WTC11 (cell line): Measurements from ENCODE around the gene TOB2. TPM values are rescaled to one million over a fixed set of nuclear protein-coding genes. Genes with fewer than 3 reads are reported as not detected.

ENCODE experiments used
- ATAC-seq: fragments of 200-7000 bp; cut with Tn5 transposase; 2 replicates; pipeline ENCODE4 v1.10.0; 2021; ENCODE audit warnings: mild to moderate bottlenecking, moderate library complexity
- CTCF ChIA-PET: fragments of 300-600 bp; sonication (Branson Sonifier 250); formaldehyde crosslinking; loops from one replicate; lab custom pipeline; 2021; ENCODE audit warnings: antibody characterized with exemption; lab: Charles Lee
- POLR2A ChIA-PET: fragments of 350-600 bp; sonication (Branson Sonifier 250); formaldehyde crosslinking; loops from one replicate; lab custom pipeline; 2021; ENCODE audit warnings: antibody characterized with exemption; lab: Charles Lee
- DNase-seq: peaks from one replicate; pipeline ENCODE4 v3.0.0; 2021; ENCODE audit warnings: low spot score
- H3K27ac Mint-ChIP-seq: 2 replicates; pipeline ENCODE4 v1.8.0; 2021; ENCODE audit warnings: mixed read lengths
- H3K27me3 Mint-ChIP-seq: 2 replicates; pipeline ENCODE4 v1.8.0; 2021; ENCODE audit warnings: low read depth, mild to moderate bottlenecking, moderate library complexity, mixed read lengths
- H3K36me3 Mint-ChIP-seq: 2 replicates; pipeline ENCODE4 v1.8.0; 2021; ENCODE audit warnings: mixed read lengths
- H3K4me1 Mint-ChIP-seq: 2 replicates; pipeline ENCODE4 v1.8.0; 2022; ENCODE audit warnings: mixed read lengths
- H3K4me3 Mint-ChIP-seq: 2 replicates; pipeline ENCODE4 v1.8.0; 2021; ENCODE audit warnings: mild to moderate bottlenecking, moderate library complexity, mixed read lengths
- H3K9me3 Mint-ChIP-seq: 2 replicates; pipeline ENCODE4 v1.8.0; 2021; ENCODE audit warnings: mixed read lengths
- CREB1 ChIP-seq: sonication (generic); formaldehyde crosslinking; IDR thresholded peaks from 2 replicates; pipeline ENCODE4 v1.8.0; 2023; ENCODE audit warnings: mild to moderate bottlenecking, missing genetic modification reagents
- ESRRA ChIP-seq: sonication (generic); formaldehyde crosslinking; IDR thresholded peaks from 2 replicates; pipeline ENCODE4 v1.8.1; 2022; ENCODE audit warnings: mild to moderate bottlenecking, missing genetic modification reagents, borderline replicate concordance
- FOXJ3 ChIP-seq: sonication (generic); formaldehyde crosslinking; IDR thresholded peaks from 2 replicates; pipeline ENCODE4 v1.9.0; 2021; ENCODE audit warnings: missing genetic modification reagents, mild to moderate bottlenecking, borderline replicate concordance
- NFE2L1 ChIP-seq: sonication (generic); formaldehyde crosslinking; IDR thresholded peaks from 2 replicates; pipeline ENCODE4 v1.8.1; 2023; ENCODE audit warnings: missing genetic modification reagents
- NR1H2 ChIP-seq: sonication (generic); formaldehyde crosslinking; IDR thresholded peaks from 2 replicates; pipeline ENCODE4 v1.9.0; 2021; ENCODE audit warnings: mild to moderate bottlenecking, moderate library complexity, missing genetic modification reagents
- OVOL2 ChIP-seq: fragments of 250-450 bp; sonication (Bioruptor Pico); IDR thresholded peaks from 2 replicates; pipeline ENCODE4 v1.9.0; 2021; ENCODE audit warnings: mild to moderate bottlenecking, borderline replicate concordance
- SMAD4 ChIP-seq: sonication (generic); formaldehyde crosslinking; IDR thresholded peaks from 2 replicates; pipeline ENCODE4 v1.8.0; 2022; ENCODE audit warnings: mild to moderate bottlenecking, missing genetic modification reagents
- TEAD4 ChIP-seq: sonication (generic); formaldehyde crosslinking; IDR thresholded peaks from 2 replicates; pipeline ENCODE4 v1.8.0; 2022; ENCODE audit warnings: mild to moderate bottlenecking, missing genetic modification reagents
- total RNA-seq: library from RNA; stranded (reverse); gene quantifications from 3 replicates; pipeline ENCODE4 v1.2.3, GENCODE V29; 2021
- TF ChIP-seq, protein P1 (sequence below): fragments of 250-450 bp; sonication (Bioruptor Pico); conservative IDR thresholded peaks from 2 replicates; pipeline ENCODE4 v1.9.0; 2021; ENCODE audit warnings: mild to moderate bottlenecking
- TF ChIP-seq, protein P2 (sequence below): fragments of 250-450 bp; sonication (Bioruptor Pico); IDR thresholded peaks from 2 replicates; pipeline ENCODE4 v1.8.0; 2021; ENCODE audit warnings: mild to moderate bottlenecking
- TF ChIP-seq, protein P3 (sequence below): fragments of 250-450 bp; sonication (Bioruptor Pico); IDR thresholded peaks from 2 replicates; pipeline ENCODE4 v1.9.0; 2021; ENCODE audit warnings: mild to moderate bottlenecking
- TF ChIP-seq, protein P4 (sequence below): sonication (generic); formaldehyde crosslinking; IDR thresholded peaks from 2 replicates; pipeline ENCODE4 v1.8.1; 2022; ENCODE audit warnings: mild to moderate bottlenecking, missing genetic modification reagents, moderate library complexity, borderline replicate concordance
- TF ChIP-seq, protein P5 (sequence below): sonication (generic); formaldehyde crosslinking; IDR thresholded peaks from 2 replicates; pipeline ENCODE4 v1.8.1; 2023; ENCODE audit warnings: mild to moderate bottlenecking, missing genetic modification reagents, moderate library complexity
- TF ChIP-seq, protein P6 (sequence below): fragments of 200-600 bp; IDR thresholded peaks from 2 replicates; pipeline ENCODE4 v1.8.0; 2022; ENCODE audit warnings: antibody characterized with exemption
- TF ChIP-seq, protein P7 (sequence below): fragments of 250-450 bp; sonication (Bioruptor Pico); IDR thresholded peaks from 2 replicates; pipeline ENCODE4 v1.9.0; 2021; ENCODE audit warnings: moderate library complexity, mild to moderate bottlenecking, inconsistent platforms, borderline replicate concordance
- TF ChIP-seq, protein P8 (sequence below): sonication (generic); formaldehyde crosslinking; IDR thresholded peaks from 2 replicates; pipeline ENCODE4 v1.8.0; 2022; ENCODE audit warnings: mild to moderate bottlenecking, missing genetic modification reagents
- TF ChIP-seq, protein P9 (sequence below): fragments of 250-450 bp; sonication (Bioruptor Pico); IDR thresholded peaks from 2 replicates; pipeline ENCODE4 v1.9.0; 2021; ENCODE audit warnings: mild to moderate bottlenecking

Gene TOB2
- total RNA-seq, 1 experiment from 2014 or later = 46.6 TPM

DNA sequence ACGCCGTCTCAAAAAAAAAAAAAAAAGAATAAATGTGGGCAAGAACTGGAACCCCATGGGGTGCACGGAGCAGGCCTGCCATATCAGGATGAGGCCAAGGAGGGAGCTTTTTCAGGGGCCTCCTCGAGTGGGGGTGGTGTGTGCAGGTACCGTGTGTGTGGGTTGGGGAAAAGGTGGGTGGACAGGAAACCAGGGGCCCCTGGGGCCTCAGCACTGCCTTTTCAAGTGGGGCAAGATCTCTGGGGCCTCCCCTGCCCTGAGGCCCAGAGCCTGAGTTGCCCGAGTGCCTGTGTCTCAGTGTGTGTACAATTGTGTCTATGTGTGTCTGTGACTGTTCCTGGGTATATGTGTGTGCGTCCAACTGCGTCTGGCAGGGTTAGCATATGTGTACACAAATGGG is 41.0 kb downstream of the TOB2 start:
- ChIA-PET POLR2A (no interaction called here), CTCF (interaction anchor here (0.8 to 4.6 kb wide), 2 partner anchors 59 to 112 kb away, joined by 3 to 110 read pairs; no protein-coding TSS in a partner anchor)
- Mint-ChIP-seq H3K27ac (no peak overlapping the region), H3K4me3 (no peak overlapping the region), H3K9me3 (no peaks in the 10 kb centered on the region), H3K36me3 (no peaks in the 10 kb centered on the region)
- ATAC-seq (no peak), DNase-seq (no peak)
- TF ChIP-seq, protein P1, sequence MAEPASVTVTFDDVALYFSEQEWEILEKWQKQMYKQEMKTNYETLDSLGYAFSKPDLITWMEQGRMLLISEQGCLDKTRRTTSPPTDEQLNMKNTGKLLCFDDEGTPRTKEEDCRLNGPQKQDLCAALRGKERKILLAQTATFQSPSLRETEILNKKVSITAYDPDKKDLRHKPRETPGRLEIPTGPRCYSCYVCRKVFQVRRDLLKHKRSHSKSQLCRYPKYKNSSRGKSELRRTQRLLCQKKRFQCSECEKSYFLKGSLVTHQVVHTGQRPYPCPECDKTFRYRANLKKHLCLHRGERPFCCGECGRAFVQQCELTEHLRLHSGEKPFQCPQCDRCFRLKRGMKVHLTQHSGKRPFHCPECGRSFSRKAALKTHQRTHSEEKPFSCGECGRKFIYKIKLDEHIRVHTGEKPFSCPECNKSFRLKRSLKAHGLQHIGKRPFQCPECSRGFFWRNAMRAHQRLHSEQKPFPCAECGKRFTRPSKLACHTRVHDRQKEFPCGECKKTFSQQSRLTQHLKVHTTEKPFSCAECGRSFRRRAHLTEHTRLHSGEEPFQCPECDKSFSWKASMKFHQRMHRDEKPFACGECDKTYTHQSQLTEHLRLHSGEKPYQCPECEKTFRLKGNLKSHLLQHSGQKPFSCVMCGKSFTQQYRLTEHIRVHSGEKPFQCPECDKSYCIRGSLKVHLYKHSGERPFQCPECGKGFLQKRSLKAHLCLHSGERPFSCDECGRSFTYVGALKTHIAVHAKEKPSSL = no peak
- TF ChIP-seq, protein P2, sequence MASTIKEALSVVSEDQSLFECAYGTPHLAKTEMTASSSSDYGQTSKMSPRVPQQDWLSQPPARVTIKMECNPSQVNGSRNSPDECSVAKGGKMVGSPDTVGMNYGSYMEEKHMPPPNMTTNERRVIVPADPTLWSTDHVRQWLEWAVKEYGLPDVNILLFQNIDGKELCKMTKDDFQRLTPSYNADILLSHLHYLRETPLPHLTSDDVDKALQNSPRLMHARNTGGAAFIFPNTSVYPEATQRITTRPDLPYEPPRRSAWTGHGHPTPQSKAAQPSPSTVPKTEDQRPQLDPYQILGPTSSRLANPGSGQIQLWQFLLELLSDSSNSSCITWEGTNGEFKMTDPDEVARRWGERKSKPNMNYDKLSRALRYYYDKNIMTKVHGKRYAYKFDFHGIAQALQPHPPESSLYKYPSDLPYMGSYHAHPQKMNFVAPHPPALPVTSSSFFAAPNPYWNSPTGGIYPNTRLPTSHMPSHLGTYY = no peak
- TF ChIP-seq, protein P3, sequence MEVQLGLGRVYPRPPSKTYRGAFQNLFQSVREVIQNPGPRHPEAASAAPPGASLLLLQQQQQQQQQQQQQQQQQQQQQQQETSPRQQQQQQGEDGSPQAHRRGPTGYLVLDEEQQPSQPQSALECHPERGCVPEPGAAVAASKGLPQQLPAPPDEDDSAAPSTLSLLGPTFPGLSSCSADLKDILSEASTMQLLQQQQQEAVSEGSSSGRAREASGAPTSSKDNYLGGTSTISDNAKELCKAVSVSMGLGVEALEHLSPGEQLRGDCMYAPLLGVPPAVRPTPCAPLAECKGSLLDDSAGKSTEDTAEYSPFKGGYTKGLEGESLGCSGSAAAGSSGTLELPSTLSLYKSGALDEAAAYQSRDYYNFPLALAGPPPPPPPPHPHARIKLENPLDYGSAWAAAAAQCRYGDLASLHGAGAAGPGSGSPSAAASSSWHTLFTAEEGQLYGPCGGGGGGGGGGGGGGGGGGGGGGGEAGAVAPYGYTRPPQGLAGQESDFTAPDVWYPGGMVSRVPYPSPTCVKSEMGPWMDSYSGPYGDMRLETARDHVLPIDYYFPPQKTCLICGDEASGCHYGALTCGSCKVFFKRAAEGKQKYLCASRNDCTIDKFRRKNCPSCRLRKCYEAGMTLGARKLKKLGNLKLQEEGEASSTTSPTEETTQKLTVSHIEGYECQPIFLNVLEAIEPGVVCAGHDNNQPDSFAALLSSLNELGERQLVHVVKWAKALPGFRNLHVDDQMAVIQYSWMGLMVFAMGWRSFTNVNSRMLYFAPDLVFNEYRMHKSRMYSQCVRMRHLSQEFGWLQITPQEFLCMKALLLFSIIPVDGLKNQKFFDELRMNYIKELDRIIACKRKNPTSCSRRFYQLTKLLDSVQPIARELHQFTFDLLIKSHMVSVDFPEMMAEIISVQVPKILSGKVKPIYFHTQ (CRISPR knock-in tag) = no peak
- TF ChIP-seq TEAD4 (CRISPR knock-in tag) (no peak), NR1H2 (CRISPR knock-in tag) (no peak), ESRRA (CRISPR knock-in tag) (no peak), NFE2L1 (no peak), FOXJ3 (CRISPR knock-in tag) (no peak), SMAD4 (no peak), CREB1 (CRISPR knock-in tag) (no peak), OVOL2 (no peak)
- TF ChIP-seq, protein P4, sequence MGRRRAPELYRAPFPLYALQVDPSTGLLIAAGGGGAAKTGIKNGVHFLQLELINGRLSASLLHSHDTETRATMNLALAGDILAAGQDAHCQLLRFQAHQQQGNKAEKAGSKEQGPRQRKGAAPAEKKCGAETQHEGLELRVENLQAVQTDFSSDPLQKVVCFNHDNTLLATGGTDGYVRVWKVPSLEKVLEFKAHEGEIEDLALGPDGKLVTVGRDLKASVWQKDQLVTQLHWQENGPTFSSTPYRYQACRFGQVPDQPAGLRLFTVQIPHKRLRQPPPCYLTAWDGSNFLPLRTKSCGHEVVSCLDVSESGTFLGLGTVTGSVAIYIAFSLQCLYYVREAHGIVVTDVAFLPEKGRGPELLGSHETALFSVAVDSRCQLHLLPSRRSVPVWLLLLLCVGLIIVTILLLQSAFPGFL (CRISPR knock-in tag) = no peak
- TF ChIP-seq, protein P5, sequence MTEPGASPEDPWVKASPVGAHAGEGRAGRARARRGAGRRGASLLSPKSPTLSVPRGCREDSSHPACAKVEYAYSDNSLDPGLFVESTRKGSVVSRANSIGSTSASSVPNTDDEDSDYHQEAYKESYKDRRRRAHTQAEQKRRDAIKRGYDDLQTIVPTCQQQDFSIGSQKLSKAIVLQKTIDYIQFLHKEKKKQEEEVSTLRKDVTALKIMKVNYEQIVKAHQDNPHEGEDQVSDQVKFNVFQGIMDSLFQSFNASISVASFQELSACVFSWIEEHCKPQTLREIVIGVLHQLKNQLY (CRISPR knock-in tag) = no peak
- TF ChIP-seq, protein P6, sequence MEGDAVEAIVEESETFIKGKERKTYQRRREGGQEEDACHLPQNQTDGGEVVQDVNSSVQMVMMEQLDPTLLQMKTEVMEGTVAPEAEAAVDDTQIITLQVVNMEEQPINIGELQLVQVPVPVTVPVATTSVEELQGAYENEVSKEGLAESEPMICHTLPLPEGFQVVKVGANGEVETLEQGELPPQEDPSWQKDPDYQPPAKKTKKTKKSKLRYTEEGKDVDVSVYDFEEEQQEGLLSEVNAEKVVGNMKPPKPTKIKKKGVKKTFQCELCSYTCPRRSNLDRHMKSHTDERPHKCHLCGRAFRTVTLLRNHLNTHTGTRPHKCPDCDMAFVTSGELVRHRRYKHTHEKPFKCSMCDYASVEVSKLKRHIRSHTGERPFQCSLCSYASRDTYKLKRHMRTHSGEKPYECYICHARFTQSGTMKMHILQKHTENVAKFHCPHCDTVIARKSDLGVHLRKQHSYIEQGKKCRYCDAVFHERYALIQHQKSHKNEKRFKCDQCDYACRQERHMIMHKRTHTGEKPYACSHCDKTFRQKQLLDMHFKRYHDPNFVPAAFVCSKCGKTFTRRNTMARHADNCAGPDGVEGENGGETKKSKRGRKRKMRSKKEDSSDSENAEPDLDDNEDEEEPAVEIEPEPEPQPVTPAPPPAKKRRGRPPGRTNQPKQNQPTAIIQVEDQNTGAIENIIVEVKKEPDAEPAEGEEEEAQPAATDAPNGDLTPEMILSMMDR = no peak
- TF ChIP-seq, protein P7, sequence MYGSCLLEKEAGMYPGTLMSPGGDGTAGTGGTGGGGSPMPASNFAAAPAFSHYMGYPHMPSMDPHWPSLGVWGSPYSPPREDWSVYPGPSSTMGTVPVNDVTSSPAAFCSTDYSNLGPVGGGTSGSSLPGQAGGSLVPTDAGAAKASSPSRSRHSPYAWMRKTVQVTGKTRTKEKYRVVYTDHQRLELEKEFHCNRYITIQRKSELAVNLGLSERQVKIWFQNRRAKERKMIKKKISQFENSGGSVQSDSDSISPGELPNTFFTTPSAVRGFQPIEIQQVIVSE (CRISPR knock-in tag) = no peak
- TF ChIP-seq, protein P8, sequence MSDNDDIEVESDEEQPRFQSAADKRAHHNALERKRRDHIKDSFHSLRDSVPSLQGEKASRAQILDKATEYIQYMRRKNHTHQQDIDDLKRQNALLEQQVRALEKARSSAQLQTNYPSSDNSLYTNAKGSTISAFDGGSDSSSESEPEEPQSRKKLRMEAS = no peak
- TF ChIP-seq, protein P9, sequence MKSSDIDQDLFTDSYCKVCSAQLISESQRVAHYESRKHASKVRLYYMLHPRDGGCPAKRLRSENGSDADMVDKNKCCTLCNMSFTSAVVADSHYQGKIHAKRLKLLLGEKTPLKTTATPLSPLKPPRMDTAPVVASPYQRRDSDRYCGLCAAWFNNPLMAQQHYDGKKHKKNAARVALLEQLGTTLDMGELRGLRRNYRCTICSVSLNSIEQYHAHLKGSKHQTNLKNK = no peak
- TF ChIP-seq, all 79 proteins: peak for 0
- H3K27me3 Mint-ChIP-seq = no peaks in the 10 kb centered on the region
- H3K4me1 Mint-ChIP-seq = peaks cover 2% of the 10 kb centered on the region; the same call in 1 of the 2 replicates
